BE2C (cell line): ENCODE results near the gene PIPOX.

Source experiments
- DNase-seq: peaks from one replicate; pipeline ENCODE4 v3.0.0-alpha.2; 2020
- H3K27me3 ChIP-seq: fragments of 250-450 bp; sonication (Bioruptor Pico); 2 replicates; pipeline ENCODE4 v1.5.1; 2020; ENCODE audit warnings: mild to moderate bottlenecking
- H3K36me3 ChIP-seq: fragments of 250-450 bp; sonication (Bioruptor Pico); 2 replicates; pipeline ENCODE4 v1.5.1; 2020; ENCODE audit warnings: mild to moderate bottlenecking
- H3K4me1 ChIP-seq: fragments of 250-450 bp; sonication (Bioruptor Pico); 2 replicates; pipeline ENCODE4 v1.5.1; 2020
- H3K4me3 ChIP-seq: 2 replicates; pipeline ENCODE4 v1.5.1; 2011; ENCODE audit warnings: low read depth, low read length
- H3K9me3 ChIP-seq: fragments of 250-450 bp; sonication (Bioruptor Pico); 2 replicates; pipeline ENCODE4 v1.5.1; 2020
- TF ChIP-seq, protein P1 (sequence below): IDR thresholded peaks from 2 replicates; pipeline ENCODE4 v1.5.1; 2012; ENCODE audit warnings: mild to moderate bottlenecking, low read depth, low read length

The PIPOX gene

DNA sequence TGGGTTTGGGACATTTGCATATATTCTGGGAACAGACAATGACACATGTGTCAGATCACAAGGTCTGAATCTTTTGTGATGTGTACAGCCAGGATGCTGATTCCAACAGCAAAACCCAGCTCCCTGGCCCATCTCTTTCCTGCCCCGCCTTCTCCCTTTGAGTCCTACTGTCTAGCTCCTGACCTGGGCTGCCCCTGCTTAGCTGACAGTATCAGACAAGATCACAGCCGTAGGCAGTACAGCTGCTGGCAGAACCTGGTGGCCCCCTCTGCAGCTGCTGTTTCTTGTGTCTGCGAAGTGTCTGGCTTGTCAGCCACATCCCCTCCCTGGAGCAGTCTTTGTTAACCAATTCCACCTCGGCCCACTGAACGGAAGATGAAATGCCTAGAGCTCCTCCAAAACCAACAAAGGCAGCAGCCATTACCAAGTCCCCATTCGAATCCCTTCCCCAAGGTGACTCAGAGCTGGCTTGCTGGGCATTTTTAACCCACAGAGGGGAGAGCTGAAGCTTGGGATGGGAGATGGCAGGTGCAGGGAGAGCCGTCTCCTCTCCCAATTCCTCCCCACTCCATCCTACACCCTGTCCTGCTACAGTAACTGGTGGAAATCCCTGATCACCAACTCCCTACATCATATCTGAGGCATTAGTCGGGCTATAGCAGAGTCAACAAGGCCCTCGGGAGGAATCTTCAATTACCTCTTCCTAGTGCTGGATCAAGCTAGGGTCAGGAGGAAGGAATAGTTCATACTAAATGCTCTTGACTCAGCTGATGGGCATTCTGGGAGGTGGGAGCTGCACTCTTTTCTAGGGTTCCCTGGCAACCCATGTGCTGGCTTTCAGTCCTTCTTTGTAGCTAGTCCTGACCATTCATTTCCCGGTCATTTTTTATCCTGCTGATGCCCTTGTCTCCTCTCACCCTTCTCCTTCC lies 5.8 kb downstream of the PIPOX start:
- Histone ChIP-seq H3K9me3 (no peaks in the 10 kb centered on the region), H3K36me3 (no peaks in the 10 kb centered on the region), H3K27me3 (no peaks in the 10 kb centered on the region), H3K4me1 (peaks cover 24% of the 10 kb centered on the region), H3K4me3 (peak overlapping the region; percentile 26)
- peak; percentile 93 for DNase-seq
- TF ChIP-seq, protein P1, sequence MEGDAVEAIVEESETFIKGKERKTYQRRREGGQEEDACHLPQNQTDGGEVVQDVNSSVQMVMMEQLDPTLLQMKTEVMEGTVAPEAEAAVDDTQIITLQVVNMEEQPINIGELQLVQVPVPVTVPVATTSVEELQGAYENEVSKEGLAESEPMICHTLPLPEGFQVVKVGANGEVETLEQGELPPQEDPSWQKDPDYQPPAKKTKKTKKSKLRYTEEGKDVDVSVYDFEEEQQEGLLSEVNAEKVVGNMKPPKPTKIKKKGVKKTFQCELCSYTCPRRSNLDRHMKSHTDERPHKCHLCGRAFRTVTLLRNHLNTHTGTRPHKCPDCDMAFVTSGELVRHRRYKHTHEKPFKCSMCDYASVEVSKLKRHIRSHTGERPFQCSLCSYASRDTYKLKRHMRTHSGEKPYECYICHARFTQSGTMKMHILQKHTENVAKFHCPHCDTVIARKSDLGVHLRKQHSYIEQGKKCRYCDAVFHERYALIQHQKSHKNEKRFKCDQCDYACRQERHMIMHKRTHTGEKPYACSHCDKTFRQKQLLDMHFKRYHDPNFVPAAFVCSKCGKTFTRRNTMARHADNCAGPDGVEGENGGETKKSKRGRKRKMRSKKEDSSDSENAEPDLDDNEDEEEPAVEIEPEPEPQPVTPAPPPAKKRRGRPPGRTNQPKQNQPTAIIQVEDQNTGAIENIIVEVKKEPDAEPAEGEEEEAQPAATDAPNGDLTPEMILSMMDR: no peak

DNA sequence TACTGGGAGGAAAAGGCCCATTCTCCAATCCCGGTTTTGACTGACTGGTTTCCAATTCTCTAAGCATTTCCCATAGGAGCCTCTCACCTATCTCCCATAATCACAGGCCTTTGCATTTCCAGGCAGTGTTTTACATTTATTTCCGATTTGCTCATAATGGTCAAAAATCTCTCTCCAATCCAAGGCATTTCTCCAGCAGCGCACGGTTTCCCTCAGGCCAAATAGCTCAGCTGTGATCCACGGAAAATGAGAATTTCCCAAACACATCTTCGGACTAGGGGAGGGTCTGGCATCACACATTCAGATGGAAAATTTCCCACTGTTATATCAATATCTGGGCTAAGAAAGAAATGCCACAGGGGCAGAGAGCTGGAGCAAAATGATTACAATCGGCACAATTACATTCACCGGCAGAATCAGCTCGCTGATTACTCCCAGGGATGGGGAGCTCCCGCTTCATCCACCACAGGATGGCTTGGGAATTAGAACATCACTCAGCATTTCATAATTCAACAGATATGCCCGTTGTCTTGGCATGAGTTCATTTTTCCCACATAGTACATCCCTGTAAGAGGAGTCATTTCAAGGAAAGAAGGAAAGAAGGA lies 6.7 kb downstream of the PIPOX start:
- Histone ChIP-seq H3K27me3 (no peaks in the 10 kb centered on the region), H3K4me3 (peak overlapping the region; percentile 11), H3K4me1 (peaks cover 25% of the 10 kb centered on the region), H3K36me3 (no peaks in the 10 kb centered on the region), H3K9me3 (no peaks in the 10 kb centered on the region)
- TF ChIP-seq, protein P1: no peak
- DNase-seq: peak; percentile 37

DNA sequence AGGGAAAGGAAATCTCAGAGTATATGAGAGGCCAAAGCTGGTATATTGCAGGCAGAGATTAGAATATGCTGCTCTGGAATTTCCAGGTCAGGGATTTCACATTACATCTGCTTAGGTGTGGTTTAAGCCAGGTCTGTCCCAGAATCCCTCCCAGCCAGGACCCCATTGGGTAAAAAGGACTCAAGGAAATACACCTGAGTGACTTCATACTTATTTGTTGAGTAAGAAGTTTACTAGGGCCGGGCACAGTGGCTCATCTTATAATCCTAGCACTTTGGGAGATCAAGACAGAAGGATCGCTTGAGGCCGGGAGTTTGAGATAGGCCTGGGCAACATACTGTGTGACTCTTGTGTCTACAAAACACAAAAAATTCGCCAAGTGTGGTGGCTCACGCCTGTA lies 7.2 kb downstream of the PIPOX start:
- Histone ChIP-seq H3K27me3 (no peaks in the 10 kb centered on the region), H3K36me3 (no peaks in the 10 kb centered on the region), H3K9me3 (no peaks in the 10 kb centered on the region), H3K4me1 (peaks cover 30% of the 10 kb centered on the region), H3K4me3 (no peak overlapping the region)
- TF ChIP-seq, protein P1: no peak
- DNase-seq: no peak

DNA sequence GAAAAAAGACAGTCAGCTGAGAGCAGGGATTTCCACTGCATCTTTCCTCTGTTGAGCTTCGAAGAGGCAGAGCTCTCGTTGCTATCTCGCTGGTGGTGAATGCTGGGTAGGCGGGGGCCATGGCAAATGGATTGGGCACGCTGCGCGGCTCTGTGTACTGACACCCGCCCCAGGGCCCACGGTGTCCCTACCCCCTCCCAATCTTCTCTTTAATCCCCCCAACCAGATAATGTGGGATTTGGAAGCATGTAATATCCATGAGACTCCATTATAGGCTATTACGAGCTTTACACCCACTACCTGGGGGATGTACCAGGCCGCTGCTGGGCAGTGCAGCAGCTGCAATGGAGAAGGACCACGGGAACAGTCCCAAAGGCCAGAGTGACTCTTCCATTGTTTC lies 8.3 kb downstream of the PIPOX start:
- no peaks in the 10 kb centered on the region for H3K27me3 ChIP-seq
- no peak for DNase-seq
- no peaks in the 10 kb centered on the region for H3K9me3 ChIP-seq
- no peaks in the 10 kb centered on the region for H3K36me3 ChIP-seq
- H3K4me3 ChIP-seq: no peak overlapping the region
- TF ChIP-seq, protein P1: no peak
- peaks cover 31% of the 10 kb centered on the region for H3K4me1 ChIP-seq

DNA sequence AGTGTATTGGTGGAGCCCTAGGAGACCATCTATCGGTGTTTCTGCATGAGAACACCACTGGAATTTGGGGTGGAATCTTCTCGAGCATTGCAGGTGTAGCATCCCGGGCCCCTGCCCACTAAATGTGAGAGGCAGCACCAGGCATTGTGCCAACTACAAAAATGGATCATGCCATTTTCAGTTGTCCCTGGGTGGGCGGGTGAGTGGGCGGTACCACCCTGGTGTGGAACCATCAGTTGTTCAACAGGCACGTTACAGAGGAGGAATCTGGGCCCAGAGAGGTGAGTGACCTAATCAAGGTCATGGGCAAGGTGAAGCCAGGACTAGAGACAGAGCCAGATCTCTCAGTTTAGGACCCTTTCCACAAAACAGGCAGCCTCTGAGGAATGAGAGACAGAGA lies 8.8 kb downstream of the PIPOX start:
- Histone ChIP-seq H3K4me1 (peaks cover 31% of the 10 kb centered on the region), H3K27me3 (no peaks in the 10 kb centered on the region)
- TF ChIP-seq, protein P1: no peak

DNA sequence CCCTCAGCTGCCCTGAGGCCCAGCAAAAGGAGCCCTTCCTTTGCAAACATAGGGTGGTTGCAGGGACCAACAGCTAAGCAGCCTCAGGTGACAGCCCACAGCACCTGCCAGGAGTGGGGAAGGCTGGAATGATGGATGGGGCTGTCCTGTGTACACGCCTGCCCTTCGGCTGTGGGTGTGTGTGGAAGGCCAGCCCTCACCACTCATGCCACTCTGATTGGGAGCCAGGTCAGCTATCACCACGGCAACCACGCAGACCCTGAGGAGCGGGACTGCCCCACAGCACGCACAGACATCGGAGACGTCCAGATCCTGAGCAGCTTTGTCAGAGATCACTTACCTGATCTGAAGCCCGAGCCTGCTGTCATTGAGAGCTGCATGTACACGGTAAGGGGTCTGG lies 11.9 kb downstream of the PIPOX start:
- DNase-seq: peak; percentile 55
- Histone ChIP-seq H3K4me3 (no peak overlapping the region), H3K27me3 (no peaks in the 10 kb centered on the region), H3K36me3 (no peaks in the 10 kb centered on the region), H3K4me1 (peaks cover 17% of the 10 kb centered on the region), H3K9me3 (no peaks in the 10 kb centered on the region)
- TF ChIP-seq, protein P1: no peak

More for the DNA sequence above, 8.8 kb downstream of the PIPOX start:
- H3K9me3 ChIP-seq: no peaks in the 10 kb centered on the region
- H3K4me3 ChIP-seq: no peak overlapping the region
- no peaks in the 10 kb centered on the region for H3K36me3 ChIP-seq
- DNase-seq: no peak
